Measurements from ENCODE around the gene MAGEB1.

The MAGEB1 gene

DNA sequence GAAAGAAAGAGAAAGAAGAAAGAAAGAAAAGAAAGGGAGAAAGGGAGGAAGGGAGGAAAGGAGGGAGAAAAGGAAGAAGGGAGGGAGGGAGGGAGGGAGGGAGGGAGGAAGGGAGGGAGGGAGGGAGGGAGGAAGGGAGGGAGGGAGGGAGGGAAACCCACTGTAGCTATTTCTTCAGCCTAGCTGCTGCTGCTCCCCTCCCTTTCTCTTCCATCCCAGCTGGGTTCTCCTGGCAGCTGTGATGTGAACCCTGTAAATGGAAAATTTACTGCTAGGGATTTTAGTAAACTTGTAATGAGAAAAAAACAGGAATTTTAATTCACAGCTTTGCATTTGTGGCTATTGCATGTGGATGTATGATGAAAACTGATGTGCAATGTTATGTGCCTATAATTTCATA lies 54.3 kb downstream of the MAGEB1 start:
- DNase-seq = no peak

Data from MV-4-11 (cell line).